ENCODE data around the gene MELTF.

GRCh38 chr3:197001106-197001971 is 28.3 kb downstream of the MELTF start:
- TF ChIP-seq POLR2A (IDR thresholded peaks at IDR 0.05), result no peak
- TF ChIP-seq CTCF (IDR thresholded peaks at IDR 0.05), result no peak

Measured in Peyer's patch (tissue), 4 donors.